Posterior cingulate gyrus (tissue), 11 donors: ENCODE measurements around the gene SYT8.
A peak's percentile ranks its signal among the peaks of the same experiment; 100 is the strongest.

Source experiments
- DNase-seq, 10 donors: peaks; one replicate each; pipeline versions ENCODE4 v3.0.0 to v3.0.0-alpha.2; 2020 to 2021; ENCODE audit warnings: mixed read lengths in 3 of 10
- intact Hi-C: fragments of 100-400 bp; cut with DNase I; formaldehyde crosslinking; loops from one replicate; pipeline ENCODE4 v1.15.1; 2023

Gene SYT8

DNA sequence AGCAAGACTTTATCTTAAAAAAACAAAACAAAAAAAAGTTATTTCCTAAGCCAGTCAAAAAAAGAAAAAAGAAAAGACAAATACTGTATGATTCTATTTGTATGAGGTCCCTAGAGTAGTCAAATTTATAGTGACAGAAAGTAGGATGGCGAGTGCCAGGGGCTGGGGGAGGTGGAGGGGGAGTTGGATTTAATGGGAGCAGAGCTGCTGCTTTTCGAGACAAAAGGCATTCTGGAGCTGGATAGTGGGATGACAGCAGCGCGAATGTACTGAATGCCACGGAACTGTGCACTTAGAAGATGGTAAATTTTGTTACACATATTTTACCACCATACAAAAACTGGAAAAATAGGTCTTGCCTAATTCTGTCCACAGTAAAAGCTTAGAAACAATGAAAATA, 17.8 kb upstream of the SYT8 start:
- peak in 1 of 10 donors; percentile 36 for DNase-seq
- intact Hi-C loops: no loop called here

- intact Hi-C loops: no loop called here
- DNase-seq: no peak
Observed at GRCh38 chr11:1817511-1817910, 17.3 kb upstream of the SYT8 start.

- DNase-seq: peak in 1 of 10 donors; percentile 21
- intact Hi-C loops: no loop called here
Observed at GRCh38 chr11:1819074-1819473, 15.7 kb upstream of the SYT8 start.

- peak in 1 of 10 donors; percentile 52 for DNase-seq
- intact Hi-C loops: loop anchor here (10.0 kb wide), 1 partner anchor 46 kb away; no protein-coding TSS in a partner anchor
Observed at GRCh38 chr11:1820463-1821325, 14.1 kb upstream of the SYT8 start.

GRCh38 chr11:1821562-1821961, 13.2 kb upstream of the SYT8 start:
- no peak for DNase-seq
- intact Hi-C loops: loop anchor here (10.0 kb wide), 1 partner anchor 47 kb away; no protein-coding TSS in a partner anchor

- intact Hi-C loops: loop anchor here (10.0 kb wide), 1 partner anchor 48 kb away; no protein-coding TSS in a partner anchor
Observed at GRCh38 chr11:1822648-1823375, 12.0 kb upstream of the SYT8 start.

DNA sequence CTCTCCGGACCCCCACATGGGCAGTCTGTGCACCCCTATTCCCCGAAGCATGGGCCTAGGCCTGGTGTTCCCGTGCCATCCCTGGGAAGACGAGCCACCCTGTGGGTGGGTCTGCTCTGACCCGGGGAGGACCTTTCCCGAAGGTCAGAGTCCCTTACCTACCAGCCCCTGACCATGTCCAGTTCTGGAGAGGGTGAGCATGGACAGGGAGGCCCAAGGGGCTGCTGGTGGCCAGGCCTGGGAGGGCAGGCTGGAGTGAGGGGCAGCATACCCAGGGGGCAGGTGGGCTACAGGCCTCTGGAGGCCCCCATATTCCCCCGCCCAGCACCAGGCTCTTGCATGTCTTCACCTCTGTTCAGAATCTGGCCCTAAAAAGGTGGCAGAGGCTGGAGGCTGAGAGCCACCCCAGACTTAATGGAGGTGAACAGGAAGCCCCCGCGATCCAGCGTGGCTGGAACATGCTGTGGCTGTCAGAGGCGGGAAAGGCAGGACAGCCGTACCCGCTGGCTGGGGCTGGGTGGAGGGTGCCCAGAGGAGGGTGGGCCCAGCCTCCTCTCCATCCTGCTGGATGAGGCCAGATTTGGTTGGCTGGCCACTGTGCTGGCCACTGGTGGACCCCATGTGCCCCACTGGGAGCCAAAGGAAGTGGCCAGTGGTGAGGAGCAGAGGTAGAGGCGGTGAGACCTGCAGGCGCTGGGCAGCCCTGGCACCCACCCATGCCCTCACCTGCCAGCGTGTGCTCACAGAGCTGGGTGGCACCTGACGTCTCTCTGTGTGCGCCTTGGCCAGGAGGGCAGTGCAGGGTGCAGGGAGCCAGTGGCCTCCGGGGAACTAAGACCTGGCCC, 11.2 kb upstream of the SYT8 start:
- intact Hi-C loops: loop anchor here (10.0 kb wide), 1 partner anchor 49 kb away; no protein-coding TSS in a partner anchor
- DNase-seq: peak in 2 of 10 donors; percentile 61 to 69

More at GRCh38 chr11:1822648-1823375, 12.0 kb upstream of the SYT8 start:
- DNase-seq: peak in 2 of 10 donors; percentile 42 to 59

DNA sequence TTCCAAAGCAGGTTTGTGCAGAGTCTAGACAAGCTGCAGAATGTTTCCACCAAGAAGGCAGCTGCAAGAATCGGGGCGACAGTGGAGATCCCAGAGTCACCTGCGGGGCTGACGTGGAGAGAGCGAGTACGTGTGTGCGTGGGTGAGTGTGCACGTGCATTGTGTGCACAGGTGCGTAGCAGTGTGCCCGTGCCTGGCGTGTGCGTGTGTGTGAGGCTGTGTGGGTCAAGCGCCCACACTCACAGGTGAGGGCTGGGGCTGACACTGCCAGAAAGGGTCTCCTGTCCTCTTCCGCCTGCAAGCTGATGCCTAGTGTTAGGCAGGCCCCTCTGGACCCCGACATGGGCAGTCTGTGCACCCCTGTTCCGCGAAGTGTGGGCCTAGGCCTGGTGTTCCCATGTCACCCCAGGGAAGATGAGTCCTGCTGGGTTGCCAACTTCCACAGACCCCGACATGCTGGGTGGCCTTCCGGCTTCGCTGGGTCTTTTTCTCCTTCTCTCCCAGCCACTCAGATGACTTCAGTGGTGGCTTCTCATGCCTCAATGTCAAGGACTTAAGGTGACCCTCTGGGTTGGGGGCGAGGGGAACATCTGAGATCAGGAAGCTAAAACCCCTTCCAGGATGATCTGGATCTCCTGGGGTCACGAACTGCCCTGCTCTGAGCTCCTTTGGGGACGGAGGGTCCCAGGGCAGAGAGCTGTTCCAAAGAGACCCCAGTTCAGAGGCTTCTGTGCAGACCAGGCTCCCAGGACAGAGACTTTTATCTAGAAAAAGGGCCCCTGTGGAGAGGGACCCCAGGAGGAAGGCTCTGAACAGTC, 10.4 kb upstream of the SYT8 start:
- intact Hi-C loops: loop anchor here (10.0 kb wide), 1 partner anchor 50 kb away; no protein-coding TSS in a partner anchor
- DNase-seq: peak in 2 of 10 donors; percentile 50 to 70

GRCh38 chr11:1825039-1825740, 9.6 kb upstream of the SYT8 start:
- DNase-seq: peak in 4 of 10 donors; percentile 9 to 86 (median 72)
- intact Hi-C loops: loop anchor here (10.0 kb wide), 1 partner anchor 50 kb away; no protein-coding TSS in a partner anchor

DNA sequence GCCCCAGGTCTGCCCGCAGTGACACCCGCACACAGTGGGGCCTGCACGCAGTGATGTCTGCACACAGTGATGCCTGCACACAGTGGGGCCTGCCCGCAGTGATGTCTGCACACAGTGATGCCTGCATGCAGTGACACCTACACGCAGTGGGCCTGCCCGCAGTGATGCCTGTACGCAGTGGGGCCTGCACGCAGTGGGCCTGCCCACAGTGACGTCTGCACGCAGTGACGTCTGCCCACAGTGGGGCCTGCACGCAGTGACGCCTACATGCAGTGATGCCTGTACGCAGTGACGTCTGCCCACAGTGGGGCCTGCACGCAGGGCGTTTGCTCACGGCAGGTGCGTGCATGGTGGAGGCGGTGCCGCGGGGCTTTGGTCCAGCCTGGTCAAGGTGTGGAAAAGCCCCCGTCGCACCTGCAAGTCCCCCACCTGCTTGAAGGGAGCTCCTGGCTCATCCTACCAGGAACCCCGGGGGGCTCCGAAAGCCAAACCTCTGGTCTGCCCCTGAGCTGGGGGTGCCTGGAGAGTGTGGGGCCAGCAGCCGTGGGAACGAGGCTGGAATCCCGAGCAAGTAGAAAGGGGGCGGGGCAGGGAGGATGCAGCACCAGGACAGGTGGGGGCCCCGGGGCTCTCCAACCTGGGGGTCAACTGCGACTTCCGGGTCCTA, 8.9 kb upstream of the SYT8 start:
- peak in 4 of 10 donors; percentile 8 to 83 (median 72) for DNase-seq
- intact Hi-C loops: loop anchor here (10.0 kb wide), 1 partner anchor 51 kb away; no protein-coding TSS in a partner anchor

GRCh38 chr11:1826552-1827094, 8.2 kb upstream of the SYT8 start:
- intact Hi-C loops: loop anchor here (10.0 kb wide), 1 partner anchor 52 kb away; no protein-coding TSS in a partner anchor

DNA sequence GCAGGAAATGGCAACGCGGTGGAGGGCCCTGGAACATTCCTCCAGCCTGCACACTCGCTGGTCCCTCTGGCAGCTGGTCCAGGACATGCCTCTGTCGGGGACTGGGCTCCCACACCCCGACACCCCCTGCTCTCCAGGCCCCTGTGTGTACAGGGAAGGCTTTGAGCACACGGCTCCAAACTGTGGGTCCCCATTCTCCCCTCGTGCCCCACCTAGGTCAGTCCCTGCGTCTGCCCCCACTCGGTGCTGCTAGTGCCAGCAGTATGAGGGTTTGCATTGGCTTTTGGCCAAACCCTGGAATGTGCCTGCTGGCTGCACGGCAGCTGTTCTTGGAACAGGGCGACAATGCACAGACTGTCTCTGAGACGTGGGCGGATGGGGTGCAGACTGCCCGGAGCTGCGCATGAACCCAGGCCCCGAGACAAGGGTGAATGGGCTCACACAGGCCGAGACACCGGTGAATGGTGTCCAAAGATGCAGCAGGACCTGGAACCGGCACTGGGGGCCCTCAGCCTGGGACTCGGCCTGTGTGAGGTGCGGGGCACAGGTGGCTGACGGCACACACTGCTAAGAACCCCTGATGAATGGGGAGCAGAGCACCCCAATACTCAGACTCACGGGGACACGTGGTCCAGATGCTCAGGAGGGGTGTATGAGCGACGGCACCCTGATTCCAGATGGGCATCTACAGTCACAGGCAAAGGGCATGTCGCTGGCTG, 7.5 kb upstream of the SYT8 start:
- intact Hi-C loops: loop anchor here (10.0 kb wide), 1 partner anchor 52 kb away; no protein-coding TSS in a partner anchor
- peak; percentile 52 to 96 (median 71) for DNase-seq

More at GRCh38 chr11:1826552-1827094, 8.2 kb upstream of the SYT8 start:
- peak in 2 of 10 donors; percentile 85 to 88 for DNase-seq

GRCh38 chr11:1827931-1828330, 6.9 kb upstream of the SYT8 start:
- intact Hi-C loops: loop anchor here (10.0 kb wide), 1 partner anchor 53 kb away; no protein-coding TSS in a partner anchor
- peak in 3 of 10 donors; percentile 52 to 77 (median 77) for DNase-seq

- peak in 2 of 10 donors; percentile 36 to 50 for DNase-seq
- intact Hi-C loops: loop anchor here (10.0 kb wide), 1 partner anchor 54 kb away; no protein-coding TSS in a partner anchor
Observed at GRCh38 chr11:1828542-1828941, 6.2 kb upstream of the SYT8 start.

GRCh38 chr11:1829039-1829820, 5.6 kb upstream of the SYT8 start:
- DNase-seq: peak in 2 of 10 donors; percentile 59 to 63
- intact Hi-C loops: loop anchor here (10.0 kb wide), 1 partner anchor 54 kb away; no protein-coding TSS in a partner anchor

DNA sequence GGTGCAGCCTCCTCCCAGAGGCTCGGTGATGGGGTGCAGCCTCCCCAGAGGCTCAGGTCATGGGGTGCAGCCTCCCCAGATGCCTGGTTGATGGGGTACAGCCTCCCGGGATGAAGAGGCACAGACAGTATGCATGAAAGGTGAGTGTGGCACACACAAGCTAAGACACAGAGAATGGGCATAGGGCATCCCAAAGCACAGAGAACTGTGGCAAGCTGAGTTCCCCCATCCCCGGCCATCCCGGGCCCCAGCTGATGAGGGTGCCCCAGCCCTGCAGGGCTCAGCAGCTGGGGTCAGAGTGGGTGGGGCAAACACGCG, 4.8 kb upstream of the SYT8 start:
- intact Hi-C loops: no loop called here

More for the DNA sequence above, 4.8 kb upstream of the SYT8 start:
- DNase-seq: peak in 1 of 10 donors; percentile 73
